Aorta (tissue), 5 donors: ENCODE data around the gene DVL2. TPM values are rescaled to one million over a fixed set of nuclear protein-coding genes. Genes with fewer than 3 reads are reported as not detected.

Source experiments
- ATAC-seq: fragments of 200-7000 bp; cut with Tn5 transposase; one replicate; pipeline ENCODE4 v1.9.1; 2022; ENCODE audit warnings: moderate library complexity; ENCODE audit not compliant: low FRiP score
- DNase-seq, 2 donors: peaks; one replicate each; pipeline ENCODE4 v3.0.0-alpha.2; 2020
- H3K27ac ChIP-seq, 2 donors: one replicate each; pipeline ENCODE4 v1.5.1; 2013; ENCODE audit warnings: low read length in 2 of 2, mild to moderate bottlenecking in 2 of 2, moderate library complexity in 2 of 2, control low read depth in 1 of 2, inconsistent platforms in 1 of 2, low read depth in 1 of 2
- H3K27me3 ChIP-seq, 2 donors: one replicate each; pipeline ENCODE4 v1.6.1; 2013; ENCODE audit warnings: control low read depth in 1 of 2, low read length in 1 of 2, mild to moderate bottlenecking in 1 of 2, moderate library complexity in 1 of 2; ENCODE audit not compliant: insufficient read depth in 2 of 2, control insufficient read depth in 1 of 2
- H3K36me3 ChIP-seq, 2 donors: one replicate each; pipeline ENCODE4 v1.6.1; 2013; ENCODE audit warnings: control low read depth in 1 of 2, low read length in 1 of 2, mild to moderate bottlenecking in 1 of 2; ENCODE audit not compliant: insufficient read depth in 2 of 2, control insufficient read depth in 1 of 2
- H3K4me1 ChIP-seq, 2 donors: one replicate each; pipeline ENCODE4 v1.6.1; 2013; ENCODE audit warnings: low read length in 2 of 2, control low read depth in 1 of 2, mild to moderate bottlenecking in 1 of 2, moderate library complexity in 1 of 2; ENCODE audit not compliant: insufficient read depth in 2 of 2, control insufficient read depth in 1 of 2
- H3K4me3 ChIP-seq, 2 donors: one replicate each; pipeline ENCODE4 v1.5.1; 2013; ENCODE audit warnings: low read length in 2 of 2, control low read depth in 1 of 2, mild to moderate bottlenecking in 1 of 2
- H3K9me3 ChIP-seq: one replicate; pipeline ENCODE4 v1.6.1; 2013; ENCODE audit warnings: mild to moderate bottlenecking, low read length; ENCODE audit not compliant: control insufficient read depth
- WGBS, 2 donors: extraction: QIAGEN DNeasy Blood & Tissue Kit; methylation state at CpG; one replicate each; pipeline ENCODE4 v1.1.7; 2013; 5-methylcytosine and 5-hydroxymethylcytosine counted together
- intact Hi-C, 2 donors: fragments of 100-400 bp; cut with DNase I; formaldehyde crosslinking; loops; one replicate each; pipeline versions ENCODE4 v1.14.2 to v1.15.0; 2022
- polyA plus RNA-seq, 2 donors: library from polyadenylated mRNA; stranded (reverse); fragments of 200-250 nt; gene quantifications; one replicate each; pipeline ENCODE4 v1.2.3, GENCODE V29; 2013
- total RNA-seq, 2 donors: library from RNA; stranded (reverse); fragmentation: NEBNext Ultra II Directional; extraction: Animal tissue kit (Norgen Biotek cat#: 25700); gene quantifications; one replicate each; pipeline ENCODE4 v1.2.1, GENCODE V29; 2021
- donor health status: healthy with polysubstance abuse.
- donor health status: Bipolar disorder and iron deficiency.
- donor health status: DM: no; HTN: no; CAD: no.
- donor health status: DM: no; HTN: no; CAD: no.
- donor health status: DM: yes; HTN: yes; CAD: no.

Gene DVL2
- total and polyA plus RNA-seq, 4 donors = 10.0 to 45.6 (median 25.1) TPM

DNA sequence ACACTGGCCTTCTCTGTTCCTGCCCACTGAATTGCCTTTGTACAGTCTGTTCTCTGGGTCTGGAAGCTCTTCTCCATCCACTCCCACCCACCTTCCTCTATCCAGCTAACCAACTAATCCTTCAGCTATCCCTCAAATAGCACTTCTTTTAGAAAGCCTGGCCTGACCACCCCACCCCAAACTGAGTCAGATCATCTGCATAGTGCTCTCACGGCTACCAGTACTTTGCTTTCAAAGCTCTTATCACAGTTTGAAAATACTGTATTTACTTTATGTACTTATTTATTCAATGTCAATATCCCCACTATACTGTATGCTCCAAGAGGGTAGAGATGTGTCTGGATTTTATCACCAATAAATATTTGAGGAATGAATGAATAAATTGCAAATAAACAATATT is 32.5 kb upstream of the DVL2 start:
- intact Hi-C loops = no loop called here
- WGBS, 2 donors = 31 to 65% methylated on average over 1 of the region's 1 CpG
- peaks cover 0 to 3% of the 10 kb centered on the region in 2 donors for H3K27me3 ChIP-seq
- H3K4me1 ChIP-seq = no peaks in the 10 kb centered on the region
- H3K4me3 ChIP-seq = no peak overlapping the region
- DNase-seq (no peak), ATAC-seq (no peak)
- H3K9me3 ChIP-seq = no peaks in the 10 kb centered on the region
- H3K36me3 ChIP-seq = no peaks in the 10 kb centered on the region
- H3K27ac ChIP-seq = no peak overlapping the region

DNA sequence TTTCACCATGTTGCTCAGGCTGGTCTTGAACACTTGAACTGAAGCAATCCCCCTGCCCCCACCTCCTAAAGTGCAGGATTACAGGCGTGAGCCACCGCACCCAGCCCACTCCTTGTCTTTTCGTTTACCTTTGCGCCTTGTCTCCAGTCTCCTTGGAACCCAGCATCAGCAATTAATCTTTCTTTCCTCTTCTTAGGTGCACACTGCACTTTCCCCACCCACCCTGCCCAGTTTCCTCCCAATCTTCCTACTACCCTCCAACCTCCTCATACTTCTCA is 29.4 kb upstream of the DVL2 start:
- Histone ChIP-seq H3K4me1 (no peaks in the 10 kb centered on the region), H3K4me3 (no peak overlapping the region), H3K27ac (no peak overlapping the region), H3K36me3 (peaks cover 0 to 1% of the 10 kb centered on the region in 2 donors), H3K9me3 (no peaks in the 10 kb centered on the region), H3K27me3 (peaks cover 0 to 3% of the 10 kb centered on the region in 2 donors)
- intact Hi-C loops = no loop called here
- ATAC-seq (no peak), DNase-seq (no peak)
- WGBS, 2 donors = 54 to 55% methylated on average over 4 of the region's 4 CpGs

DNA sequence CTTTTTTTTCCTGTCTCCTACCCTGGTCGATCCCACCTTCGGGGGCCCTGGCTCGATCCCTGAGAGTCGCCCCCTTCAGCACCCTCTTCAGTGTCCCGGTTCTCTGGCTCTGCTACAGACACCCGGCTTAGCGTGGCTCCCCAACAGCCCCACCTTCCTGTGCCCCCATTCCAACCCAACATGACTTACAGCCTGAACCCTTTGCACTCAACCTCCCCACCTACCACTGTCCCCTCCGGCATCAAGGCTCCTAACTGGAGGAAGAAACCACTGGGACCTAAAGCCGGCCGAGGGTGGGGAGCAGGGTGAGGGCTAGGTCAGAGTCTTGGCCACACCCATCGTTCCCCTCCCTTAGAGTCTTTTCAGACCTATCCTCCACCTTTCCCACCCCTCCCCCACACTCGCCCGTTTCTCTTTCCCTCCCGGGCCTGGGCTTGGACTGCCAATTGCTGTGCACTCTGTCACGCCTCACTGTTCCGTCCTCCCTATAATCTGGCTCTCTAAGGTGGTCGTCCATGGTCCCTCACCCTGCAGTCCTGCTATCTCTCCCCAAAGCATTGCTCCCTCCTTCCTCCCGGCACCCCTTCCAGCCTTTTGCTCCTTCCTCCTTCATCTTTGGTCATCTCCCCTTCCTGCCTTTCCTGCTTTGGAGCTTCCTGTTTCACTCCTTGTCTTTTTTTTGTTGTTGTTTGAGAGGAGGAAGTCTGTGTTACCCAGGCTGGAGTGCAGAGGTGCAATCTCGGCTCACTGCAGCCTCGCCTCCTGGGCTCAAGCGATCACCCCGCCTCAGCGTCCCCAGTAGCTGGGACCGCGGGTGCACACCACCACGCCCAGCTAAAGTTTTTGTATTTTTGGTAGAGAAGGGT is 28.9 kb upstream of the DVL2 start:
- intact Hi-C loops = no loop called here
- ATAC-seq (peak; percentile 4), DNase-seq (no peak)
- WGBS, 2 donors = 7 to 10% methylated on average over 26 of the region's 26 CpGs
- Histone ChIP-seq H3K36me3 (peaks cover 0 to 1% of the 10 kb centered on the region in 2 donors), H3K4me3 (no peak overlapping the region), H3K9me3 (no peaks in the 10 kb centered on the region), H3K27ac (no peak overlapping the region), H3K4me1 (no peaks in the 10 kb centered on the region), H3K27me3 (peaks cover 0 to 3% of the 10 kb centered on the region in 2 donors)

DNA sequence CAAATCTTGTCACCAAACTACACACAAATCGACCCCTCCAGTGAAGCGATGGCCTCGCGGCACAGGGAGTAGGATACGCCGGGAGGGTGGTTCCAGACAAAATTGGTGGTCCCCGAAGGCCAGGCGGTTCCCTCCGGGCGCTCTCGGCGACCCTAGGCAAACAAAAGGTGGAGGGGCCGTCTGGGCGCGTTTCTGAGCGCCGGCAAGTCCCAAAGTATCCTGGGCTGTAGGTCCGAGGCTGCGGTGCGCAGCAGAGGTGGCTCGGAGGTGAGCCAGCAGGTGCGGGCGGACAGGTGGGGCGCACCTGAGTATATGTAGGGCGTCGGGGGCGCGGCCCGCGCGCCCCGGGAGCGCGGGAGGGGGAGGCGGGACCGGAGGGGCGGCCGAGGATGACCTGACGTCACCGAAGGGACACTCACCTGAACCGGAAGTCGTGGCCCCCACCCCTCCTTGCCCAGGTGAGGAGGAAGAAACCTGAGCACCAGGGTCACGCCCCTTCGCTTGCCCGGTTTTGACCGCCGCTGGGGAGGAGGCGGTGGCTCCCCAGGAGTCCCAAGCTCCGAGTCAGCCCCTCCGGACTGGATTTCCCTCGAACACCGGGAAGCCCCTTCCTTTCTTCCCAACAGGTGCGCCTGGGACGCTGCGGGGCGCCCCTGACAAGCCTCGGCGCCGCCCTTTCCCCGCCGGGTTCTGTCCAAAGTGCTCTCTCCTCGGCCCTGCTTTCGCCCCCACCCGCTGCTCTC is 28.0 kb upstream of the DVL2 start, which contains the start of gene CLDN7:
Gene CLDN7 (minus strand): TSS at position 287 of the 743 bp plus-strand sequence. CDS start 435 bp downstream, outside the sequence.
- ATAC-seq (peak; percentile 9), DNase-seq (no peak)
- Histone ChIP-seq H3K27ac (no peak within 1 kb of the TSS), H3K27me3 (peaks cover 0 to 3% of the 10 kb centered on the region in 2 donors), H3K36me3 (peaks cover 0 to 1% of the 10 kb centered on the region in 2 donors), H3K4me3 (no peak within 1 kb of the TSS), H3K9me3 (no peaks in the 10 kb centered on the region), H3K4me1 (no peaks in the 10 kb centered on the region)
- intact Hi-C loops = no loop called here
- WGBS, 2 donors = 3 to 4% methylated on average over 58 to 64 of the region's 64 CpGs

DNA sequence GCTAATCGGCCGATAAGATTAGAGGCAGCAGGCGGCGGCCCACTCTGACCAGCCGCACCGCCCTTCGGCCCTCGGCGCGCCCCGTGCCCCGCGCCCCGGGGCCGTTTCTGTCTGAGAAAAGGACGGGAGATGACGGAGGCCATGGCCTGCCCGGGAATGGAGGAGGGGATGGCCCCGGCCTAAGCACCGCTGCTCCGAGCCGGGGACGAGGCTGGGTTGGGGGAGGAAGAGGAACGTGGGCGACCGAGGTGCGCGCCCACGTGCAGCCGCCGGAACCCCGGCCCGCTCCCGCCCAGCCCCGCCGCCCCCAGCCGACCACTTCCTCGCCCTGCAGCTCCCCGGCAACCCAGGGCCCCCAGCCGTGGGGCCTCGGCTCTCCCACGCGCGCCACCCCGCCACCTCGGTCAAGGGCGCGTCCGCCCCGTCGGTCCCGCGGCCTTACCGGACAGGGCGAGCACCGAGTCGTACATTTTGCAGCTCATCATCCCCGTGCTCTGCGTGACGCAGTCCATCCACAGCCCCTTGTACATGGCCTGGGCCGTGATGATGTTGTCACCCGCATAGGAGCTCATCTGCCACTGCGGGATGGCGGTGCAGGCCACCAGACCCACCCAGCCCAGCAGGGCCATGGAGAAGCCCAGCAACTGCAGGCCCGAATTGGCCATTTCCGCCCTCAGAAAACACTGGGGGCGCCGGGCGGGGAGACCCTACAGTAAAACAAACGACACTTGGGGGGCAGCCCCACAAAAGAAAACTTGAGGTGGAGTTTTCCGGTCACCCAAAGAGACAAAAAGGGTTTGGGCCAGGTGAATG is 27.3 kb upstream of the DVL2 start:
- Histone ChIP-seq H3K27me3 (peaks cover 0 to 3% of the 10 kb centered on the region in 2 donors), H3K36me3 (peaks cover 0 to 4% of the 10 kb centered on the region in 2 donors), H3K4me3 (no peak overlapping the region), H3K9me3 (no peaks in the 10 kb centered on the region), H3K27ac (no peak overlapping the region), H3K4me1 (no peaks in the 10 kb centered on the region)
- WGBS, 2 donors = 6 to 7% methylated on average over 50 to 71 of the region's 71 CpGs
- ATAC-seq (peak; percentile 15), DNase-seq (no peak)
- intact Hi-C loops = no loop called here

DNA sequence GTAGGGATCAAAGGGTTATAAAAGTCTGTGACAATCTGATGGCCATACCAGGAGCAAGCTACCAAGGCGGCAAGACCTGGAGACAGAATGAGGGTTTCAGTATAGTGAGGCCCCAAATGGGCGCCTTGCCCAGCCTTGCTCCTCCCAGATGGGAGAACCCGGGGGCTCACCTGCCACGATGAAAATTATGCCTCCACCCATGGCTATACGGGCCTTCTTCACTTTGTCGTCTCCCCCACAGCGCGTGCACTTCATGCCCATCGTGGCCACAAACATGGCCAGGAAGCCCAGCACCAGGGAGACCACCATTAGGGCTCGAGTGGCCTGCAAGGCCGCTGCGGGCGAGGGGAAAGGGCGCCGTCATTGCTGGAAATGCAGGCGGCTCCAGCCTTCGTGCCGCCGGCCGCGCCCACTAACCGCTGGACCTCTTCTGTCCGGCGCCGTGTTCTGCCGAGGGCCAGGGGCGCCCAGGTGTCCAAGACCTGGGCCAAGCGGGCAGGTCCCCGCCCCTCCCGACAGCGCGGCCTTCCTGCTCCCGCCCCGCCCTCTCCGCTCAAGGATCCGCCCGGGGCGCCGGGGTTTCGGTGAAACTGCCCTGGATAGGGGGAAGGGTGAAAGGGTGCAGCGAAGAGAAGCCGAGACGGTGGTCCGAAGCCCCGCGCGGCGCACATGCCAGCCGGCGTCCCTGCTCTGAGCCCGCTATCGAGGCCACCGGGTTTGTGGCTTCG is 26.5 kb upstream of the DVL2 start:
- peak in 1 of 2 donors; percentile 65 for DNase-seq
- Histone ChIP-seq H3K4me1 (no peaks in the 10 kb centered on the region), H3K36me3 (peaks cover 0 to 5% of the 10 kb centered on the region in 2 donors), H3K27me3 (peaks cover 0 to 3% of the 10 kb centered on the region in 2 donors), H3K9me3 (no peaks in the 10 kb centered on the region), H3K4me3 (no peak overlapping the region), H3K27ac (no peak overlapping the region)
- intact Hi-C loops = no loop called here
- 6 to 7% methylated on average over 45 to 54 of the region's 54 CpGs for WGBS, 2 donors
- peak; percentile 53 for ATAC-seq

DNA sequence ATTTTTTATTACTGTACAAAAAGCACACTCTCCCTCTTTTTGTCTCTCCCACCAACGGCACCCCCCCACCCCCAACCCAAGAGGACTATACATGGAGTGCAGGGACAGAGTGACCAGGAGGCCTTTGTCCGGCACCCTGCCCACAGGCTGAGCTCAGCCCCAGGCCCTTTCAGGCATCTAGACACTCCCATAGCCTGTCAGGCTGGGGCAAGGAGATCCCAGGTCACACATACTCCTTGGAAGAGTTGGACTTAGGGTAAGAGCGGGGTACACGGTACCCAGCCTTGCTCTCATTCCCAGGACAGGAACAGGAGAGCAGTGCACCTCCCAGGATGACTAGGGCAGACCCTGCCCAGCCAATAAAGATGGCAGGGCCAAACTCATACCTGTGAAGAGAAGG is 25.8 kb upstream of the DVL2 start:
- DNase-seq = no peak
- no peak for ATAC-seq
- 81 to 87% methylated on average over 4 of the region's 4 CpGs for WGBS, 2 donors
- H3K4me3 ChIP-seq = no peak overlapping the region
- H3K27ac ChIP-seq = no peak overlapping the region
- peaks cover 0 to 3% of the 10 kb centered on the region in 2 donors for H3K27me3 ChIP-seq
- intact Hi-C loops = no loop called here
- H3K36me3 ChIP-seq = peaks cover 0 to 5% of the 10 kb centered on the region in 2 donors
- no peaks in the 10 kb centered on the region for H3K4me1 ChIP-seq
- H3K9me3 ChIP-seq = no peaks in the 10 kb centered on the region

DNA sequence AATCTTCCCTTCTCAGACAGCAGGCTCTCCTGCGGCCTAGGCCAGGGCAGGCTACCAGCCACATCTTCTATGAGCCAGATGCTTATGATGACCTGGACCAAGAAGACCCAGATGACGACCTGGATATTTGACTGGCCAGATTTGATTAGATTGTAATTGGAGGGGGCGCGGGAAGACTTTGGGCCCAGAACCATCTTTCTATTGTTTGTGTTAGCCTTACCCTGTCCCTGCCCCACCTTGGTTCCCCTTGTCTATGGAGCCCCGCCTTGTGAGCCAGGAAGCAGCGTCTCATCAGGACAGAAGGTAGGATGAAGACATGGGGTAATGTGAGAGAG is 25.2 kb upstream of the DVL2 start:
- H3K27ac ChIP-seq = no peak overlapping the region
- peaks cover 0 to 3% of the 10 kb centered on the region in 2 donors for H3K27me3 ChIP-seq
- 94 to 97% methylated on average over 6 of the region's 6 CpGs for WGBS, 2 donors
- no peak for ATAC-seq
- DNase-seq = no peak
- no peak overlapping the region for H3K4me3 ChIP-seq
- intact Hi-C loops = no loop called here
- H3K36me3 ChIP-seq = peaks cover 0 to 6% of the 10 kb centered on the region in 2 donors
- no peaks in the 10 kb centered on the region for H3K4me1 ChIP-seq
- no peaks in the 10 kb centered on the region for H3K9me3 ChIP-seq
